Adrenal gland (tissue), 12 donors: Measurements from ENCODE around the gene TRIM66. TPM values are rescaled to one million over a fixed set of nuclear protein-coding genes. Genes with fewer than 3 reads are reported as not detected.
A peak's percentile ranks its signal among the peaks of the same experiment; 100 is the strongest.

Experiments used
- DNase-seq, 7 donors: peaks; one replicate each; pipeline ENCODE4 v3.0.0-alpha.2; 2019 to 2020
- H3K27ac ChIP-seq, 5 donors: fragments of 200-600 bp; sonication (generic) in 4 of 5; 1 replicate in 3 of 5; 2 replicates in 2 of 5; pipeline versions ENCODE4 v1.5.1 to v1.8.0; 2016 to 2020; ENCODE audit warnings: mild to moderate bottlenecking in 1 of 5
- H3K27me3 ChIP-seq: fragments of 200-600 bp; 2 replicates; pipeline ENCODE4 v1.8.0; 2021
- H3K36me3 ChIP-seq, 2 donors: fragments of 200-600 bp; replicated peaks in 1 of 2; 1 replicate in 1 of 2; 2 replicates in 1 of 2; pipeline versions ENCODE4 v1.5.1 to v1.8.0; 2018 to 2022
- H3K4me1 ChIP-seq, 2 donors: fragments of 200-600 bp; replicated peaks in 1 of 2; 1 replicate in 1 of 2; 2 replicates in 1 of 2; pipeline versions ENCODE4 v1.5.1 to v1.8.0; 2018 to 2021
- H3K4me3 ChIP-seq, 4 donors: fragments of 200-600 bp; sonication (generic) in 3 of 4; one replicate each; pipeline ENCODE4 v1.5.1; 2016 to 2018
- H3K9me3 ChIP-seq, 3 donors: fragments of 200-600 bp; sonication (generic) in 1 of 3; replicated peaks in 1 of 3; 1 replicate in 2 of 3; 2 replicates in 1 of 3; pipeline versions ENCODE4 v1.5.1 to v1.8.0; 2016 to 2021
- CTCF ChIP-seq, 6 experiments: fragments of 450-650 bp in 4 of 6; fragments of 200-600 bp in 2 of 6; sonication (generic) in 1 of 6; IDR thresholded peaks; 1 replicate in 5 of 6; 2 replicates in 1 of 6; pipeline versions ENCODE4 v1.5.1 to v1.8.0; 2016 to 2021; ENCODE audit warnings: antibody characterized with exemption in 6 of 6, mild to moderate bottlenecking in 2 of 6, moderate library complexity in 1 of 6
- POLR2A ChIP-seq, 2 donors: fragments of 450-650 bp; IDR thresholded peaks; one replicate each; pipeline ENCODE4 v1.6.1; 2017; ENCODE audit warnings: antibody characterized with exemption in 2 of 2, mild to moderate bottlenecking in 2 of 2, moderate library complexity in 1 of 2
- WGBS, 4 donors: extraction: QIAGEN DNeasy Blood & Tissue Kit in 2 of 4; methylation state at CpG; one replicate each; pipeline versions ENCODE4 v1.1.5 to v1.1.7; 2013 to 2017; 5-methylcytosine and 5-hydroxymethylcytosine counted together
- intact Hi-C, 2 donors: fragments of 100-400 bp; cut with DNase I; formaldehyde crosslinking; loops; one replicate each; pipeline versions ENCODE4 v1.14.1 to v1.15.0; 2022 to 2023
- polyA plus RNA-seq, 3 donors: library from polyadenylated mRNA; stranded (reverse); fragments of 200-250 nt in 2 of 3; fragments of 350-450 nt in 1 of 3; fragmentation: Illumina TruSeq in 1 of 3; extraction: RNeasy Lipid Tissue Mini Kit (QIAGEN cat#74804) in 1 of 3; gene quantifications; one replicate each; pipeline ENCODE4 v1.2.3, GENCODE V29; 2013 to 2014
- total RNA-seq, 9 donors: library from RNA; depleted of rRNA in 4 of 9; stranded (reverse); fragments of >200 nt in 4 of 9; fragments of 120-200 nt in 1 of 9; fragmentation: NEBNext Ultra II Directional in 1 of 9; extraction: Animal tissue kit (Norgen Biotek cat#: 25700) in 1 of 9; gene quantifications; one replicate each; pipeline versions ENCODE4 v1.1.0 to v1.2.4, GENCODE V29; 2013 to 2023
- donor health status: healthy with polysubstance abuse.
- donor health status: Bipolar disorder and iron deficiency.
- donor health status: DM: yes; HTN: yes; CAD: no.
- donor health status: DM: no; HTN: no; CAD: no.
- donor health status: DM: no; HTN: no; CAD: no.
- donor health status: DM: yes; HTN: yes; CAD: no.

The TRIM66 gene
- total and polyA plus RNA-seq, 12 donors = 3.6 to 18.4 (median 8.3) TPM

- TF ChIP-seq CTCF (IDR thresholded peaks at IDR 0.05) = no peak
- intact Hi-C loops = no loop called here
- Histone ChIP-seq H3K27me3 (no peaks in the 10 kb centered on the region), H3K9me3 (no peaks in the 10 kb centered on the region), H3K27ac (no peak overlapping the region), H3K36me3 (peaks cover 0 to 60% of the 10 kb centered on the region in 2 donors), H3K4me1 (peaks cover 0 to 23% of the 10 kb centered on the region in 2 donors), H3K4me3 (no peak overlapping the region)
- DNase-seq = peak in 2 of 7 donors; percentile 18 to 46
- 86 to 93% (median 91%) methylated on average over 4 of the region's 4 CpGs for WGBS, 4 donors
These were observed 8.2 kb upstream of the TRIM66 start for GRCh38 chr11:8690374-8691342.

DNA sequence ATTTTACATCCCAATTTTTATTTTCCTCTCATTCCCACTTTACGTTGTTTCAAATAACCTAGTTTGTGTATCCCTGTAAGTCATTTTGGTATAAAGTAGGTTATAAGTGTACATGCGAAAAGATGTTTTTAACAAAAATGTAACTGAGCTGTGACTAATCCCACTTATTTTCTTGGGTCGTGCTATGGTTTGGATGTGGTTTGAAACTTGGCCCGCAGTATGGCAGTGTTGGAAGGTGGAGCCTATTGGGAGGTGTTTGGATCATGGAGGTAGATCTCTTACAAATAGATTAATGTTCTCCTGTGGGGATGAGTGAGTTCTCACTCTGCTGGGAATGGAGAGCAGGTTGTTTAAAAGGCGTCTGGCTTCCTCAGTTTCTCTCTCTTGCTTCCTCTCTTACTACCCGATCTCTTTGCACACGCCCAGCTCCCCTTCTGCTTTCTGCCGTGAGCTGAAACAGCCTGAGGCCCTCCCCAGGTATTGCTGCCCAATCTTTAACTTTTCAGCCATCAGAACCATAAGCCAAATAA, 7.3 kb upstream of the TRIM66 start:
- intact Hi-C loops = loop anchor here in 1 of 2 donors (5.0 kb wide), 1 partner anchor 273 kb away; the partner anchor contains the start of gene TMEM9B
- peaks cover 0 to 60% of the 10 kb centered on the region in 2 donors for H3K36me3 ChIP-seq

GRCh38 chr11:8688414-8689362, 6.2 kb upstream of the TRIM66 start:
- H3K36me3 ChIP-seq = peaks cover 0 to 59% of the 10 kb centered on the region in 2 donors
- H3K4me3 ChIP-seq = peak overlapping the region in 3 of 4 donors; percentile 27 to 71 (median 50)
- H3K27me3 ChIP-seq = no peaks in the 10 kb centered on the region
- H3K9me3 ChIP-seq = no peaks in the 10 kb centered on the region
- TF ChIP-seq CTCF (IDR thresholded peaks at IDR 0.05) = peak in 2 of 6 experiments; percentile 19 to 25
- peak; percentile 49 to 89 for TF ChIP-seq POLR2A (IDR thresholded peaks at IDR 0.05)
- peak overlapping the region; percentile 5 to 96 (median 66) for H3K27ac ChIP-seq
- peaks cover 7 to 41% of the 10 kb centered on the region in 2 donors for H3K4me1 ChIP-seq
- 2 to 4% (median 2%) methylated on average over 18 to 56 of the region's 56 CpGs for whole genome bisulfite sequencing, 4 donors
- intact Hi-C loops = loop anchor here in 1 of 2 donors (5.0 kb wide), 1 partner anchor 274 kb away; the partner anchor contains the start of gene TMEM9B
- DNase-seq = peak; percentile 94 to 98 (median 96)

More for the DNA sequence above, 7.3 kb upstream of the TRIM66 start:
- Histone ChIP-seq H3K4me3 (no peak overlapping the region), H3K9me3 (no peaks in the 10 kb centered on the region), H3K27ac (peak overlapping the region in 1 of 5 donors; percentile 84), H3K27me3 (no peaks in the 10 kb centered on the region), H3K4me1 (peaks cover 0 to 30% of the 10 kb centered on the region in 2 donors)
- TF ChIP-seq POLR2A (IDR thresholded peaks at IDR 0.05) (no peak), CTCF (IDR thresholded peaks at IDR 0.05) (no peak)
- 81 to 92% (median 86%) methylated on average over 8 of the region's 8 CpGs for WGBS, 4 donors
- peak in 2 of 7 donors; percentile 18 to 45 for DNase-seq
